GM18511 (cell line): Measurements from ENCODE around the gene SEMA6B.
"Not testable (repeated sequence)": the region's sequence is repeated elsewhere in the genome, so short reads cannot be mapped to it uniquely, and the experiment has no call there.

Experiments used
- ATAC-seq: cut with Tn5 transposase; IDR thresholded peaks from one replicate; pipeline ENCODE4 v1.9.1; 2021; ENCODE audit warnings: mild to moderate bottlenecking, moderate library complexity; ENCODE audit not compliant: unreplicated experiment

The SEMA6B gene

DNA sequence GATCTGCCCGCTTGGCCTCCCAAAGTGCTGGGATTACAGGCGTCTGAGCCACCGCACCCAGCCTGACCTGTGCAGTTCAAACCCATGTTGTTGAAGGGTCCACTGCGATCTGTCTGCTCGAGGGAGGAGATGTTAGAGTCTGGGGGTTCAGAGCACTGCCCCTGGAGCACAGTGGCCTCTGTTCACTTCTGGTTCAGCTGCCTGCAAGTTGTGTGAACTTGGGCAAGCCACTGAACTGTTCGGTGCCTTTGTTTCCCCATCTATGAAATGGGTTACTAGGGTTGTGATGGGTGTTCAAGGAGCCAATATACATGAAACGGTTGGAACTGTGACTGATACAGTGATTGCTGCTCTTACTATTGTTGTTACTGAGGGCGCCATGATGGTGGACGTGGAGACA, 26.1 kb downstream of the SEMA6B start:
- no peak for ATAC-seq

DNA sequence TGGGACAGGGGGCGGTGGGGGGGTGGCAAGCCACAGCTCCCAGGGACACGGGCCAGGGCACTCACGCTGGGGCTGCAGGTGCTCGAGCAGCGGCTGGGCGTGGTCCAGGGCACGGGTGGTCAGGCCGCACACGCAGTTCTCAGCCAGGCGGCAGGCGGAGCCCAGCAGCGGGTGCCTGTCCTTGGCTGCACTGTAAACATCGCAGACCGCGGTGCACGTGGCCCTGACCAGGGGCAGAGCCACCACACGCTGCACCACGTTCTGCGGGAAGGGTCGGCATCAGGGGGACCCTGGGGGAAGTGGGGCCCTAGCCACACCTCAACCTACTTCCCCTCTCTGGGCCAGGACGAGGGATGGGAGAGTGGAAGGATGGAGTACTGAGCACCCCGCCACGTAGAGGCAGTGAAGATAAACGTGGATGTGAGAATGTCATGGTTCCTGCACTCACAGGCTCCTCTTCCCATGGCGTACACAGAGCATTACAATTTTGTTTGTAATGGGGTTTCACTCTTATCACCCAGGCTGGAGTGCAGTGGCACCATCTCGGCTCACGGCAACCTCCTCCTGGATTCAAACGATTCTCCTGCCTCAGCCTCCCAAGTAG, 27.8 kb downstream of the SEMA6B start:
- no peak for ATAC-seq

DNA sequence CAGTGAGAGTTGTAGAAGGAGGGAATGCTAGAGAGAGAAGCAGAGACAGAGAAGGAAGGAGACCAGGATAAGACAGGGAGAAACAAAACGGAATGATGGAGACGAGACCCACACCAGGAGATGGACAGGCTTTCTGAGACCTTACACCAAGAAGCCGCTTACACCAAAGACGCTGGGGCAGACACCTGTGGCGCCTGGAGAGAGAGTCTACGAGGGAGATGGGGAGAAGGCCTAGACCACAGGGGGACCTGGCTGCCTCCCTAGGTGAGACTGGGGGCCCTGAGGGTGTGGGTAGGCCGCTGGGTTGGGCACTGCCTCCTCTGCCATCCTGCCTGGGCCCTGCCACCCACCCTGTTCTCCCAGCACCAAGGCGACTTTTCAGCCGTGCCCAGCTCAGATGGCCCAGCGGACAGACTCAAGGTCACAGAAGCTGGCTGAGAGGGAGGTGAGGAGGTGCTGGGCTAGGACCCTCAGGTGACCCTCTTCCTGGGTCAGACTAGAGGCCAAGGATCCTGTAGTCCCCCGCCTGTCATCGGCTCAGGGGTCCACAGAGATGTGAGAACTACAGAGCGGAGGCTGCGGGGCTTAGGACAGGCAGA, 29.5 kb downstream of the SEMA6B start:
- no peak for ATAC-seq

DNA sequence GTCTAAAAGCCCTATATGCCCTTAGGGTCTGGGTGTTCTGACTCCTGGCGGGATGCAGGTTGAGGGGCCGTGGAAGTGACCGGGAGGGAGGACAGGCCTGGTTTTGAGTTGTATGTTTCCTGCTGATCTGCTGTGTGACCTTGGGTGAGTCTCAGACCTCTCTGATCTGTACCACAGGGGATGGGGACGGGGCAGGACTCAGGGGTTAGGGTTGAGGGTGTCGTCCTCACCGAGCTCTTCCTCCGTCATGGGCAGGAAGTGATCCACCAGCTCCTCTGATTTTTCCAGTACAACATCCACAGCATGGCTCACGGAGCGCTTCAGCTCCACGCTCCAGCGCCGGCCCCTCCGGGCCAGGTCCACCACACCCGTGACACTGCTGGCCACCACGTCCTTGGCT, 30.6 kb downstream of the SEMA6B start:
- no peak for ATAC-seq

DNA sequence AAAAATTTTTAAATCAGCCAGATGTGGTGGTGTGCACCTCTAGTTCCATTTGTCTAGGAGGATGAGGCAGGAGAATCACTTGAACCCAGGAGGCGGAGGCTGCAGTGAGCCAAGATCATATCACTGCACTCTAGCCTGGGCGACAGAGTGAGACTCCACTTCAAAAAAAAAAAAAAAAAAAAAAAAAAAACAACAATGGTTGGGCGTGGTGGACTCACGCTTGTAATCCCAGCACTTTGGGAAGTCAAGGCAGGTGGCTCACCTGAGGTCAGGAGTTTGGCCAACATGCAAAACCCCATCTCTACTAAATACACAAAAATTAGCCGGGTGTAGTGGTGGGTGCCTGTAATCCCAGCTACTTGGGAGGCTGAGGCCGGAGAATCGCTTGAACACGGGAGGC, 32.1 kb downstream of the SEMA6B start:
- not testable (repeated sequence) for ATAC-seq

DNA sequence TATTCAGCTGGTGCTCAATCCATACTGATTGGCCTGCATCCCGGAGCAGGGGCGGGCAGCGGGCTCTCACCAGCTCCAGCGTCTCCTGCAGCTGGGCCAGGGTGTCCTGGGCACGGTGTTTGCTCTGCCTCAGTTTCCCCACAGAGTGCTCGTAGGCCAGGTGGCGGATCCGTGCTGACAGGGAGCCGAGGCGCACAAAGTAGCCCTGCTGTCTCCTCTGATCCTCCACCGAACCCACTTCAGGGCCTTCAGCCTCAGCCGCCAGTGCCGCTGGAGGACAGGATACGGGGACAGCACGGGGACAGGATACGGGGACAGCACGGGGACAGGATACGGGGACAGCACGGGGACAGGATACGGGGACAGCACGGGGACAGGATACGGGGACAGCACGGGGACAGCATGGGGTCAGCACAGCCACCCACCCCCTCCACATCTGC, 33.9 kb downstream of the SEMA6B start:
- ATAC-seq = no peak

DNA sequence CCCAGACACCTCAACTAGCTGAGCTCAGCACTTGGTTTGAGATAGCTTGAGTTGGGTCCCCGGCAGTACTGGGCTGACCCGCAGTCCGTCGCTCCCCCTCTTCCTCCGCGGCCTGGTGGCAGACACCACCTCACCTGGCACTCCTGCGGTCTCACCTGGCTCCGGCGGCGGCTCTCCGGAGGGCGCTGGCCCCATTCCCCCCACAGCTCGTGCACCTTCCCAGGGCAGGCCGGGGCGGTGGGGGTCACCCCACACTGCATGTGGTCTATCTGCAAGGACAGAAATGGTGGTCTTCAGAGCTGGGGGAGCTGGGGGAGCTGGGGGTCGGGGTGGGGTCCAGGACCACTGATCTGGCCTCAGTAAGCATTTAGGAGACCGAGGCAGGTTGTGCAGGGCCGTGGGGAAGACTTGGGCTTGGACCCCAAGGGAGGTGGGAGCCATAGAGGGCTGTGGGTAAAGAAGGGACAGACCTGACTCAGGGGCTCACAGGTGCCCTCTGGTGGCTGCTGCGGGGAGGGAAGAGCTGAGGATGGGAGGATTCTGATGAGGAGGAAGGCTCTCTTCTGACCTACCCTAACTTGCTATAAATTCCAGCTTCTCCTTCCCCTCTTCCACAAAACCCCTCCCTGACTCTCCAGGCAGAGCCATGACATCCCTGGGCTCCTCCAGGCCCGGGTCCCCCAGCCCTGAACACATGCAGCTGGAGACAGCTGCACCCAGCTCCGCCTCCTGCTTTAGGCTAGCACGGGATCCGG, 34.5 kb downstream of the SEMA6B start:
- ATAC-seq = no peak

DNA sequence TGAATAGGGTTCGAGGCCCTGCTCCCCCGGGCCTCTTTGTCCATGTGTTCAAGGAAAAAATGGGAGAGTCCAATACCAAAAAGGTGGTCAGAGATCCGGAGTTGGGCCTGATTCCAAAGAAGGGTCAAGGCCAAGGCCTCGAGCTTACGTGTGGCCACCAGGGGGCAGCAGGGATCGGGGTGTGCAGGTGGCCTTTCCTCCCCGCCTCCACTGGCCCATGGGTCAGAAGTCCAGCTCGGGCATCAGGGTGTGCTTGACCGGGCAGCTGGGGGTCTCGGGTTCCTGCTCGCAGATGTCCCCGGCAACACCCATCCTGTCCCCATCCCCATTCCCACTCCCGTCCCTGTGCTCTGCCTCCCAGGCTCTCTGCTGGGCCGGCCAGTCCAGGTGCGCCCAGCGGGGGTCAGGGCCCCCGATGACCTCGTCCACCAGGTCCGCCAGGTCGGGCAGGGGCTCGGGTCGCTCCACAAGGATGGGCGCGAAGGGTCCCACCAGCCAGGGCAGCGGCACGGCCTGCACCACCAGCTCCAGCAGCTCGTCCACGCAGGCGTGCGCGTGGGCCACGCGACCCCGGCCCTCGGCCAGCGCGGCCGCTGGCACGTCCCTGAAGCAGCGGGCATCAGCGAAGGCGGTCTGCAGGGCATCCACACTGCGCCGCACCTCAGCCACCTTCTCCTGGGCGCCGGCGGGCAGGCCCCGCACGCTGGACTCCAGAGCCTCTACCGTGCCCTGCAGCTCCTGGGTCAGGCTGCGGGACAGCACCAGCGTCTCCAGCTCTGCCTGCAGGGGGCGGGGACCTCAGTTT, 36.0 kb downstream of the SEMA6B start:
- ATAC-seq = no peak

DNA sequence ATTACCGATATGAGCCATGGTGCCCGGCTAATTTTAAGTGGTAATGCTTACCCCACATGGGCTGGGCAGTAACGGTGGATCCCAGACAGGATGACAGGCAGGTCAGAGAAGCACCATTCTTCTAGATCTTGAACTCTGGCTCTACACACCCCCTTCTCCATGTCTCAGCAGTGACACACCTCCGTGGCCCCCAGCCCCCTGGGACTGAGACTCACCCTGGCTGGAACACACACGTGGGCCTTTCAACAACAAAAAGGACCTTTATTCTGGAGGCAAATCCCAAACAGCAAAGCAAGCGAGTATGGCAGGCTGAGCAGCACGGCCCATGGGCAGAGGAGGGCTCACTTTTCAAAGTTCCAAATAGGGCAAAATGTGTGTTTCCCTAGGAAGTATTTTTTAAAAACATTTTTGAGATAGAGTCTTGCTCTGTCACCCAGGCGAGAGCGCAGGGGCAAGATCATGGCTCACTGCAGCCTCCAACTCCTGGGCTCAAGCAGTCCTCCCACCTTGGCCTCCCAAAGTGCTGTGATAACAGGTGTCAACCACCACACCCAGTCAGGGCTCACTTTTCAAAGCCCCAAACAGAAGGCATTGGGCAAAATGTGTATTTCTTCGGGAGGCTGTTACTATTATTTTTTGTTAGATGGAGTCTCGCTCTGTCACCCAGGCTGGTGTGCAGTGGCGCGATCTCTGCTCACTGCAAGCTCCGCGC, 37.0 kb downstream of the SEMA6B start:
- no peak for ATAC-seq

DNA sequence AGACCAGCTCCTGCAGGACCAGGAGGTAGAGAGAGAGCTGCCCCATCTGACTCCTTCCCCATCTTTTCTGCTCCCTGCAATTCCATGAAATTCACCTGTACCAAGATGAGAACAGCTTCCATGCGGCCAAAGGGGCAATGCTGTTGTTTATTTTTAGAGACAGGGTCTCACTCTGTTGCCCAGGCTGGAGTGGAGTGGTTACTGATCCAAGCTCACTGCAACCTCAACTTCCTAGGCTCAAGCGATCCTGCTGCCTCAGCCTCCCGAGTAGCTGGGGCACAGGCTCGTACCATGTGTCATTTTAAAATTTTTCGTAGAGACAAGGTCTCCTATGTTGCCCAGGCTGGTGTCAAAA, 37.6 kb downstream of the SEMA6B start:
- ATAC-seq = no peak

DNA sequence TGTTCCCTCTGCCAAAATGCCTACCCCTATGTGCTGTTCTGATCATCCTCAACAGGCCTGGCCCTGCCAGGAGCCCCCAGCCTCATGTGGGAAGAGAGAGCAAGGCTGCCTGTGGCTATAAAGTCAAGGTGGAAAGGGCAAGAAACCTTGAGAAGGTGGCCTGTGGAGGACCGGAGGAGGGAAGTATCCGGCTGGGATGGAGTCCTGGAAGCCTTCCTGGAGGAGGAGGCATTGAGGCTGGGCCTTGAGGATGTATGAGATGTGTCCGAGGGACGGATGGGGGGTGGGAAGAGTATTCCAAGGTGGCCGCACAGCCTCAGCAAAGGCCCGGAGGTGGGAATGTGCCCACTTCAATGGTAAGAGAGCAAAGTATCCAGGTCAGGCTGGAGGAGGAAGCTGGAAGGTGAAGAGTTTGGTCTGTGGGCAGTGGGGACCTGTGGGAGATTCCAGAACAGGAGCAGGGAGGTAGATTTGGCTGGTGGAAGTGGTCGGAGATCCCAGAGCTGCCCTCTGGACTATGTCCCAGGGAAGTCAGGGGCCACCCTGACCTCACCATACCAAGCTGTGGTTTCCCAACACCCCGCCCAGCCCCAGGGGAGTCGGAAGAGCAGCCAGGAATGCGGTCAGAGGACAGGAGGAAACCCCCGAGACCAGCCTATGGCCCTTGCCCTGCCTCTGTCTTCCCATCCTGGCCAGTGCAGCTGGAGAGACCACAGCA, 38.2 kb downstream of the SEMA6B start:
- no peak for ATAC-seq

DNA sequence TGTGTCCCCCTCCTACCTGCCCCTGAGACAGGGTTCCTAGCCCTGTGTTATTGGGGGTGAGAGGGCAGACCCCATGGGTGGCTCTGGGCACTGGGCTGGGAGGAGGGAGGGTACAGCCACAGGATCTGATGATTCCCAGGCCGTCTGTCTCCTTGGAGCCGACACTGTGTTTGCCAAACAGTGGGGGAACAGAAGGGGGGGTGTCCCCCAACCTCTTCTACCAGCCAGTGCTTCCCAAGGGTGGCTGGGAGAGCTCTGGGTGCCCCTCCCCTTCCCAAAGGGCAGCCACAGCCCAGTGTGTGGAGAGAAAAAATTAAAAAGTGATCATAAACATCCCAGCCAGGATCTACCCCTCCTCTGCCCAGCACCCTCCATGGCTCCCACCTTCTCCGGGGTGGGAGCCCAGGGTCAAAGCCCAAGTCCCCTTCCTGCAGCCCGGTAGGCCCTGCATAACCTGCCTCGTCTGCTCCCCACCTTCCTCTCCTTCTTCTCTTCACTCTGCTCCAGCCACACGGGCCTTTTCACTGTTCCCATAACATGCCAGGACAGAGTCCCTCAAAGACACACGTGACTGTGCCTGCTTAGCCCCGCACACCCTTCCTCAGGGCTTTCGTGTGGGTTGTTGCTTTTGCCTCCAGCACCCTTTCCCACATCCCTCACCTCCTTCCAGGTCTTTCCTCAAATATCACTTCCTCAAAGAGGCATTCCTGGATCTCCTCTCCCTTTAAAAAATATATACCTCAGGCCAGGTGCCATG, 39.8 kb downstream of the SEMA6B start:
- ATAC-seq = no peak

DNA sequence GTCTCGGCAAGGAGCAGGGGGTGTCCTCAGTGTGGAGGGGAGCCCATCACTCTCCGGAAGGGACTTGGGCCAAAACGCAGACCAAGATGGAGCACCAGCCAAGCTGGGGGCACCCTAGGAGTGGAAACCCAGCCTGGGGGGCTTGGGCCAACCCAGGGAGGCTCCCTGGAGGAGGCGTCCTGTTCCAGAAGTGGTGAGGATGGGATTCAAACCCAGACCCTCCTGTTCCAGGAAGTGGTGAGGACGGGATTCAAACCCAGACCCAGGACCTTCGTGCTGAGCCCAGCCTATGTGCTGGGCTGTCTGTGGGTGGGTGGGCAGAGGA, 40.4 kb downstream of the SEMA6B start:
- no peak for ATAC-seq

DNA sequence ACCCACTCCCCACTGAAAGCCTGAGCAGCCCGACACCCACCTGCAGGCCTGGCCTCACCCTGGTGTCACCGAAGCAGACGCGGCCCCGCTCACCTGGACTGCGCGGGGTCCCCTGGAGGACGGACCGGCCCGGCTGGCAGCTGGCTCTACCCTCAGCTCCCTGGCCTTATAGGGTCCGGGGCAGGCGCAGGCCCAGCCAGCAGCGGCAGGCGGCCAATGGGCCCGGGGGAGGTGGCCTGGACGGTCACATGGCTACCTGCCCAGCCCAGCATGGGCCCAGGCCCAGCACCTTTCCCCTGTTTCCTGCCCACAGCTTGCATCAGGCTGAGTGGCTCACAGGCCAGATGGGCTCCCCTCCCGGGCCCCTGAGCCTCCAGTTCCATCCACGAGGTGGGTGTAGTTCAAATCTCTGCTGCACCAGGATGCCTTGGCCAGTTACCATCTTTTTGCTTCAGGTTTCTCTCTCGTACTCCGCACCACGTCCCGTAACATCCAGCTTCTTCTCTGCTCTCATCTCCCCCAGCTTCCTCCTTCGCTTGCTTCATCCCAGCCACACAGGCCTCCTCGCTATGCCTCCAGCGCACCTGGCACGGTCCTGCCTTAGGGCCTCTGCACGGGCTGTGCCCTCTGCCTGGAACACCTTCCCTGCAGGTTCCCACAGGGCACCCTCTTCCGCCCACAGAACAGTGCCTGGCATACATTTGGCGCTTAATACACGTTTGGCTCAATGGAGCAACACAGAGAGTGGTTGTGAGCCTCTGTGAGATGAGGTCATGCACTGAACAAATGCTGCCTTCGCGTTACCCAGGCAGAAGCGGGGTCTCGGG, 40.9 kb downstream of the SEMA6B start, which contains the start of gene PLIN4:
PLIN4 (minus strand) TSS at position 142 of the 827 bp plus-strand sequence. CDS start 214 bp downstream, outside the sequence.
- no peak for ATAC-seq

DNA sequence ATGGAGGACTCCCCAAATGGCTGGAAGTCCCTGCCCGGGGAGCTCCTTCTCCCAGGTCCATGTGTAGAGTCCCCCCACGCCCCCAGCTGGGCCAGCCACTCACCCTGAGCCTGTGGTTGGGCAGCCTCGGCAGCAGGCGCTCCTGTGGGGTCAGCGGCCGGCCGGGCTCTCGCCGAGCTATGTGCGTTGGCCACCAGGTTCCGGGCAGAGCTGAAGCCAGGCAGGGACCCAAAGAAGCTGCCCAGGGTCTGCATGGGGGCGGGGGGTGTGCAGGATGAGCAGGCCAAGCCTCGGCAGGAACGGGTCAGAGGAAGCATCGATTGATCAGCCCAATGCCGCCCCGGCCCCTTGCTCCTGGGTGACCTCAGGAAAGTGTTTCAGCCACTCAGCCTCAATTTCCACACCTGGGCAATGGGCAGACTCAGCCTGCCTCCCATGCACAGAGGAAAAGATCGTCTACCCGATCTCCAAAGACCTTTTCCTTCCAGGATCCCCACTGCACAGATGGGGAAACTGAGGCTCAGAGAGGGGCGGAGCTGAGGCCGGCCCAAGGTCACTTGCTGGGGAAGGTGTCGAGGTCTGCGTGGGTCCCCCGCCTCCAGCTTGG, 41.9 kb downstream of the SEMA6B start:
- ATAC-seq = no peak

DNA sequence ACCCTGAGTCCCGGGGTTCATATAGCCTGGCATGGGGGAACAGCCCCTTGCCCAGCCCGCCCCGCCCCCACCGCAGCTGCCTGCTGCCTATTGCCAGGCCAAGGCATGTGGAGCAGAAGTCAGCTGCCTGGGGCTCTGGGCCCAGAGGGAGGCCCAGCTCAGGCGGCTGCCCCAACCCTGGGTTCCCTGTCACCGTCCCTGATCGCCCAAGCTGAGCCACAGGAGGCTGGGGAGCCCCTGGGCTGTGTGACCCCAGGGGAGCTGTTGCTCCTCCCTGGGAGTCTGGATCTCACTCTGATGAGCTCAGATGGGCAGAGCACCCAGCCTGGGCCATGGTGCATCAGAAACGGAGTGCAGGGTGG, 42.6 kb downstream of the SEMA6B start:
- no peak for ATAC-seq

DNA sequence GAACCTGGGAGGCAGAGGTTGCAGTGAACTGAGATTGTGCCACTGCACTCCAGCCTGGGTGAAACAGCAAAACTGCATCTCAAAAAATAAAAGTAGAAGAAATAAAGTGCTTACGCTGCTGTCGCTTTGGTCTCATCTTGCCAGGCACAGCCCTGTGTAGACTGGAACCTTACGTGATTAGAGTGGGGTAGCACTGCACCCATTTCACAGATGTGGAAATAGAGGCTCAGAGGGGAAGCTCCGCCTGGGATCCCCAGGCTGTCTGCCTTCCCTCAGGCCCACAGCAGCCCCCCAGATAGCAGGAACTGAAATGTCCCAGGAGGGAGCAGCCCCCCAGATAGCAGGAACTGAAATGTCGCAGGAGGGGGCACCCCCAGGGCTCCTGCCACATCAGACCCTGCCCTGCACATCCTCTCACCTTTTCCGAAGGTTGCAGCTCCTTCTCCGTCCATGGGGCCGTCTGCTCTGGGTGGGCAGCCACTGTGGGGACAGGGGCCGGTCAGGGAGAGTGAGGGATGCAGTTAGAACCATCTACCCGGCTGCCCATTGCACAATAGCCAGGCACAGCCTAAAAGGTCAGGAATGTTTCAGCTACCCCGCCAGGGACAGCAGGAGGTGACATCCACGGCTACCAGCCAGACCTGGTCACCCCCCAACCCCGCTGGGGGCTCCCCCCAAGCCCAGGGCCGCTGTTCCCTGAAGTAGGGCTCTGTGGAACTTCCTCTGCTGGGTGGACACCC, 43.1 kb downstream of the SEMA6B start:
- ATAC-seq = no peak

DNA sequence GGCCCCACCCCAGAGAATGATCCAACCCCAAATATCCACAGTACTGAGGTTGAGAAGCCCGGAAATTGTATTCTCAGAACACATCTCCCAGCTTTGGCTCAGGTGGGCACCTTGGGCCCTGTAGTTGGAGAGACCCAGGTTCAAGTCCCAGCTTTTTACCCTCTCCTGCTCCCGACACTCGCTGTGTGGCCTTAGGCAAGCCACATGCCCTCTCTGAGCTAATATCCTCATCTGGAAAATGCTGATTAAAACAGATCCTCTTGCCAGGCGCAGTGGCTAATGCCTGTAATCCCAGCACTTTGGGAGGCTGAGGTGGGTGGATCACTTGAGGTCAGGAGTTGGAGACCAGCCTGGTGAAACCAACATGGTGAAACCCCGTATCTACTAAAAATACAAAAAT, 43.8 kb downstream of the SEMA6B start:
- no peak for ATAC-seq
